ENCODE results near the gene PCIF1. TPM values are rescaled to one million over a fixed set of nuclear protein-coding genes. Genes with fewer than 3 reads are reported as not detected.
"Not testable (repeated sequence)": the region's sequence is repeated elsewhere in the genome, so short reads cannot be mapped to it uniquely, and the experiment has no call there.

The PCIF1 gene
- polyA plus RNA-seq, 4 donors = 16.1 to 30.0 (median 26.8) TPM

GRCh38 chr20:45981261-45981660 lies 46.8 kb downstream of the PCIF1 start:
- Histone ChIP-seq H3K36me3 (ENCODE audit: control insufficient read depth in 3 of 3, insufficient read depth in 2 of 3, low read depth in 1 of 3, low read length in 3 of 3) (no peaks in the 10 kb centered on the region), H3K4me1 (ENCODE audit: control insufficient read depth in 3 of 3, insufficient read depth in 2 of 3, low read depth in 1 of 3, low read length in 2 of 3) (no peaks in the 10 kb centered on the region), H3K9me3 (ENCODE audit: control insufficient read depth in 2 of 2, insufficient read depth in 1 of 2, low read depth in 1 of 2, low read length in 1 of 2) (no peaks in the 10 kb centered on the region), H3K27me3 (ENCODE audit: control insufficient read depth in 3 of 3, insufficient read depth in 3 of 3, low read length in 3 of 3) (peaks cover 0 to under 1% (median 0%) of the 10 kb centered on the region in 3 donors), H3K4me3 (ENCODE audit: low read depth in 1 of 3, low read length in 3 of 3) (no peak overlapping the region), H3K27ac (ENCODE audit: low read depth in 1 of 3, low read length in 2 of 3) (no peak overlapping the region)
- 86 to 93% (median 92%) methylated on average over 6 of the region's 6 CpGs for WGBS, 3 donors
- DNase-seq (no peak), FAIRE-seq (no peak)

DNA sequence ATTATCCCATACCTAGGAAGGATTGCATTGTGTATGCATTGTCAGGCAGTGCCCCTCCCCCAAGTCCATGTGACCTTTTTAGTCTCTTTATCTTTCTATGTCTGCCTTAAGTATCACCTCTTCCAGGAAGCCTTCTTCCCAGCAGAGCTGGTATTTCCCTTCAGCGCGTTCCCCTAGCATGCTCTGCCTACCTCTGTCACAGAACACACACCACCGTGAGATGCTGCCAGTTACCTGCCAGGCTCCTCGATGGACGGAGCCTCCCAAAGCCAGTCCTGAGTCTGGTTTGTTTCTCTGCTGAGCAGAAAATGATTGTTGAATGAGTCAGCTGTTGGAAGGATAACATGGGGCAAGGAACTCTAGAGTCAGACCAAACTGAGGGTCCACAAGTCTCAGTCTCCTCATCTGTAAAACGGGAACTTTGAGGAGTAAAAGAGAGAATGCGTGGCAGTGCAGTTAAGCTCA lies 48.8 kb downstream of the PCIF1 start:
- FAIRE-seq (no peak), DNase-seq (no peak)
- Histone ChIP-seq H3K9me3 (ENCODE audit: control insufficient read depth in 2 of 2, insufficient read depth in 1 of 2, low read depth in 1 of 2, low read length in 1 of 2) (no peaks in the 10 kb centered on the region), H3K4me3 (ENCODE audit: low read depth in 1 of 3, low read length in 3 of 3) (no peak overlapping the region), H3K36me3 (ENCODE audit: control insufficient read depth in 3 of 3, insufficient read depth in 2 of 3, low read depth in 1 of 3, low read length in 3 of 3) (no peaks in the 10 kb centered on the region), H3K27me3 (ENCODE audit: control insufficient read depth in 3 of 3, insufficient read depth in 3 of 3, low read length in 3 of 3) (no peaks in the 10 kb centered on the region), H3K27ac (ENCODE audit: low read depth in 1 of 3, low read length in 2 of 3) (no peak overlapping the region), H3K4me1 (ENCODE audit: control insufficient read depth in 3 of 3, insufficient read depth in 2 of 3, low read depth in 1 of 3, low read length in 2 of 3) (no peaks in the 10 kb centered on the region)
- 56 to 61% (median 61%) methylated on average over 7 of the region's 7 CpGs for WGBS, 3 donors

DNA sequence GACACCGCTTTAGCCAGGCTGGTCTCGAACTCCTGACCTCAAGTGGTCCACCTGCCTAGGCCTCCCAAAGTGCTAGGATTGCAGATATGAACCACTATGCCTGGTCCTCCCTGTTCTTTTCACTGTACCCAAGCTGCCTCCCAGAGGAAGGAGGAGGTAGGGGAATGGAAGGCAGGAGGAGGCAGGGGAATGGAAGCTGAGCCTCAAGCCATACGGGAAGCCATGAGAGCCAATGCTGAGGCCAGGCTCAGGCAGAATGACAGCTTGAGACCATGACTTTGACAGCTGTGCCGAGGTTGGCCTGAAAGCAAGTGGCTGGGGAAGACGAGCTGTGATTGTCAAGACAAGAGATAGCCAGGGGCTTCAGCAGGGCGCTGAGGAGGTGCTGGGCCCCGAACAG lies 51.1 kb downstream of the PCIF1 start:
- Histone ChIP-seq H3K9me3 (ENCODE audit: control insufficient read depth in 2 of 2, insufficient read depth in 1 of 2, low read depth in 1 of 2, low read length in 1 of 2) (no peaks in the 10 kb centered on the region), H3K36me3 (ENCODE audit: control insufficient read depth in 3 of 3, insufficient read depth in 2 of 3, low read depth in 1 of 3, low read length in 3 of 3) (no peaks in the 10 kb centered on the region), H3K27ac (ENCODE audit: low read depth in 1 of 3, low read length in 2 of 3) (no peak overlapping the region), H3K4me1 (ENCODE audit: control insufficient read depth in 3 of 3, insufficient read depth in 2 of 3, low read depth in 1 of 3, low read length in 2 of 3) (no peaks in the 10 kb centered on the region), H3K4me3 (ENCODE audit: low read depth in 1 of 3, low read length in 3 of 3) (no peak overlapping the region), H3K27me3 (ENCODE audit: control insufficient read depth in 3 of 3, insufficient read depth in 3 of 3, low read length in 3 of 3) (no peaks in the 10 kb centered on the region)
- 55 to 62% (median 61%) methylated on average over 7 of the region's 7 CpGs for WGBS, 3 donors
- DNase-seq = no peak
- FAIRE-seq = no peak

GRCh38 chr20:45987108-45987780 lies 52.8 kb downstream of the PCIF1 start:
- Histone ChIP-seq H3K4me3 (ENCODE audit: low read depth in 1 of 3, low read length in 3 of 3) (no peak overlapping the region), H3K27ac (ENCODE audit: low read depth in 1 of 3, low read length in 2 of 3) (no peak overlapping the region), H3K9me3 (ENCODE audit: control insufficient read depth in 2 of 2, insufficient read depth in 1 of 2, low read depth in 1 of 2, low read length in 1 of 2) (no peaks in the 10 kb centered on the region), H3K27me3 (ENCODE audit: control insufficient read depth in 3 of 3, insufficient read depth in 3 of 3, low read length in 3 of 3) (no peaks in the 10 kb centered on the region), H3K4me1 (ENCODE audit: control insufficient read depth in 3 of 3, insufficient read depth in 2 of 3, low read depth in 1 of 3, low read length in 2 of 3) (no peaks in the 10 kb centered on the region), H3K36me3 (ENCODE audit: control insufficient read depth in 3 of 3, insufficient read depth in 2 of 3, low read depth in 1 of 3, low read length in 3 of 3) (no peaks in the 10 kb centered on the region)
- 6 to 10% (median 10%) methylated on average over 13 to 16 of the region's 16 CpGs for WGBS, 3 donors
- peak; percentile 44 to 64 for DNase-seq
- no peak for FAIRE-seq

DNA sequence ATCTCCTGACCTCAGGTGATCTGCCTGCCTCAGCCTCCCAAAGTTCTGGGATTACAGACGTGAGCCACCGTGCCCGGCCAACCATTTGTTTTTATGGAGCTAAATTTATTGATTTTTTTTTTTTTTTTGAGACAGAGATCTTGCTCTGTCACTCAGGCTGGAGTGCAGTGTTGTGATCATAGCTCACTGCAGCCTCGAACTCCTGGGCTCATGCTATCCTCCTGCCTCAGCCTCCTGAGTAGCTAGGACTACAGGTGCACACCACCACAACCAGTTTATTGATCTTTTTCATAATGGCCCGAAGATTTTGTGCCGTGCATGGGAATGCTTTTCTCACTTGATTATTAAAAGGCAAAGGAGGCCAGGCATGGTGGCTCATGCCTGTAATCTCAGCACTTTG lies 54.3 kb downstream of the PCIF1 start:
- H3K36me3 ChIP-seq (ENCODE audit: control insufficient read depth in 3 of 3, insufficient read depth in 2 of 3, low read depth in 1 of 3, low read length in 3 of 3); H3K4me1 ChIP-seq (ENCODE audit: control insufficient read depth in 3 of 3, insufficient read depth in 2 of 3, low read depth in 1 of 3, low read length in 2 of 3); H3K27me3 ChIP-seq (ENCODE audit: control insufficient read depth in 3 of 3, insufficient read depth in 3 of 3, low read length in 3 of 3); H3K27ac ChIP-seq (ENCODE audit: low read depth in 1 of 3, low read length in 2 of 3); DNase-seq; H3K4me3 ChIP-seq (ENCODE audit: low read depth in 1 of 3, low read length in 3 of 3); H3K9me3 ChIP-seq (ENCODE audit: control insufficient read depth in 2 of 2, insufficient read depth in 1 of 2, low read depth in 1 of 2, low read length in 1 of 2); FAIRE-seq: not testable (repeated sequence)
- WGBS, 3 donors = 31 to 68% (median 51%) methylated on average over 6 of the region's 6 CpGs

DNA sequence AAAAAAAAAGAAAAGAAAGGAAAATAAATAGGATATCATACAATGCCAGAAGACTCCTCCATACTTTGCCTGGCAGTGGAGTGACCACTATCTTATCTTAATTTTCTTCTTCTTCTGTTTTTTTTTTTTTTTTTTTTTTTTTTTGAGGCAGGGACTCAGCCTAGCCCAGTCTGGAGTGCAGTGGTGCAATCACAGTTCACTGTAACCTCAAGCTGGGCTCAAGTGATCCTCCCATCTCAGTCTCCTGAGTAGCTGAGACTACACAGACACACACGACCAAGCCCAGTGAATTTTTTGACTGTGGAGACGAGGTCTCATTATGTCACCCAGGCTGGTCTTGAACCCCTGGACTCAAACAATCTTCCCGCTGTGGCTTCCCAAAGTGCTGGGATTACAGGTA lies 57.1 kb downstream of the PCIF1 start:
- 64 to 83% (median 80%) methylated on average over 3 of the region's 3 CpGs for WGBS, 3 donors
- no peak overlapping the region for H3K27ac ChIP-seq (ENCODE audit: low read depth in 1 of 3, low read length in 2 of 3)
- DNase-seq = no peak
- peaks cover 0 to 4% (median 3%) of the 10 kb centered on the region in 3 donors for H3K27me3 ChIP-seq (ENCODE audit: control insufficient read depth in 3 of 3, insufficient read depth in 3 of 3, low read length in 3 of 3)
- H3K36me3 ChIP-seq (ENCODE audit: control insufficient read depth in 3 of 3, insufficient read depth in 2 of 3, low read depth in 1 of 3, low read length in 3 of 3) = no peaks in the 10 kb centered on the region
- H3K4me3 ChIP-seq (ENCODE audit: low read depth in 1 of 3, low read length in 3 of 3) = no peak overlapping the region
- H3K9me3 ChIP-seq (ENCODE audit: control insufficient read depth in 2 of 2, insufficient read depth in 1 of 2, low read depth in 1 of 2, low read length in 1 of 2) = no peaks in the 10 kb centered on the region
- FAIRE-seq = no peak
- H3K4me1 ChIP-seq (ENCODE audit: control insufficient read depth in 3 of 3, insufficient read depth in 2 of 3, low read depth in 1 of 3, low read length in 2 of 3) = no peaks in the 10 kb centered on the region

- no peak overlapping the region for H3K4me3 ChIP-seq (ENCODE audit: low read depth in 1 of 3, low read length in 3 of 3)
- H3K27ac ChIP-seq (ENCODE audit: low read depth in 1 of 3, low read length in 2 of 3) = no peak overlapping the region
- 55 to 71% (median 58%) methylated on average over 11 to 12 of the region's 12 CpGs for WGBS, 3 donors
- DNase-seq (peak in 1 of 2 donors; percentile 57), FAIRE-seq (no peak)
- no peaks in the 10 kb centered on the region for H3K36me3 ChIP-seq (ENCODE audit: control insufficient read depth in 3 of 3, insufficient read depth in 2 of 3, low read depth in 1 of 3, low read length in 3 of 3)
- peaks cover 0 to 10% (median 3%) of the 10 kb centered on the region in 3 donors for H3K27me3 ChIP-seq (ENCODE audit: control insufficient read depth in 3 of 3, insufficient read depth in 3 of 3, low read length in 3 of 3)
- no peaks in the 10 kb centered on the region for H3K4me1 ChIP-seq (ENCODE audit: control insufficient read depth in 3 of 3, insufficient read depth in 2 of 3, low read depth in 1 of 3, low read length in 2 of 3)
- no peaks in the 10 kb centered on the region for H3K9me3 ChIP-seq (ENCODE audit: control insufficient read depth in 2 of 2, insufficient read depth in 1 of 2, low read depth in 1 of 2, low read length in 1 of 2)
Measured at GRCh38 chr20:45993197-45993951, 58.9 kb downstream of the PCIF1 start.

DNA sequence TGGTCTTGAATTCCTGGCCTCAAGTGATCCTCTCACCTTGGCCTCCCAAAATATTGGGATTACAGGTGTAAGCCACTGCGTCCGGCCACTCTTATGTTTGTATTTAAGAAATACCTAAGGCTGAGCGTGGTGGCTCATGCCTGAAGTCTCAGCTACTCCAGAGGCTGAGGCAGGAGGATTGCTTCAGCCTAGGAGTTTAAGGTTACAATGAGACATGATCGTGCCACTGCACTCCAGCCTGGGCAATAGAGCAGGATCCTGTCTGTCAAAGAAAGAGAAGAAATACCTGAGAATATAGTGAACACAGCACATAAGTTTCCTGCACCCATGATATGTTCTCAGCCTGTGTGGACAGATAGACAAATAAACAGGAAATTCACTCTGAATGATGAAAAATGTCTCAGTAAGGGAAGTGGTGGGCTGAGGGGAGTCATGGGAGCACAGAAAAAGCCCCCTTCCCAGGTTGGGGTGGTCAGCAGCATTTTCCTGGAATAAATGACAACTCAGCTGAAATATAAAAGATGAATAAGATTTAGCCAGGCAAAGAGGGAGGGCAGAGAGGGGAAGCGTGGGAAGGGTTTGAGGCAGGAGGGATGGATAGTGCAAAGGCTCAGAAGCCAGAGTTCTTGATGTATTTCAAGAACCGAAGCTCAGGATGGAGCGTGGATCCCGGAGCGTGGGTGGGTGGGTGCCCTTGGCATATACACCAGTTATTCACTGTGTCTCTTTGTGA lies 60.4 kb downstream of the PCIF1 start:
- Histone ChIP-seq H3K9me3 (ENCODE audit: control insufficient read depth in 2 of 2, insufficient read depth in 1 of 2, low read depth in 1 of 2, low read length in 1 of 2) (no peaks in the 10 kb centered on the region), H3K4me1 (ENCODE audit: control insufficient read depth in 3 of 3, insufficient read depth in 2 of 3, low read depth in 1 of 3, low read length in 2 of 3) (no peaks in the 10 kb centered on the region), H3K27ac (ENCODE audit: low read depth in 1 of 3, low read length in 2 of 3) (no peak overlapping the region), H3K27me3 (ENCODE audit: control insufficient read depth in 3 of 3, insufficient read depth in 3 of 3, low read length in 3 of 3) (peaks cover 0 to 10% (median 3%) of the 10 kb centered on the region in 3 donors), H3K36me3 (ENCODE audit: control insufficient read depth in 3 of 3, insufficient read depth in 2 of 3, low read depth in 1 of 3, low read length in 3 of 3) (no peaks in the 10 kb centered on the region), H3K4me3 (ENCODE audit: low read depth in 1 of 3, low read length in 3 of 3) (no peak overlapping the region)
- WGBS, 3 donors = 59 to 71% (median 64%) methylated on average over 9 of the region's 9 CpGs
- FAIRE-seq = no peak
- DNase-seq = no peak

All from small intestine (tissue), 7 donors.